HG02798 (cell line): ENCODE data around the gene TAF4B.
A peak's percentile ranks its signal among the peaks of the same experiment; 100 is the strongest.
"Not testable (repeated sequence)": the region's sequence is repeated elsewhere in the genome, so short reads cannot be mapped to it uniquely, and the experiment has no call there.

Experiments used
- ATAC-seq: cut with Tn5 transposase; IDR thresholded peaks from one replicate; pipeline ENCODE4 v1.9.1; 2021; ENCODE audit warnings: mild to moderate bottlenecking; ENCODE audit not compliant: unreplicated experiment, poor library complexity

The TAF4B gene

GRCh38 chr18:26298107-26298506 is 71.9 kb downstream of the TAF4B start:
- ATAC-seq: no peak

GRCh38 chr18:26301681-26302080 is 75.4 kb downstream of the TAF4B start:
- no peak for ATAC-seq

DNA sequence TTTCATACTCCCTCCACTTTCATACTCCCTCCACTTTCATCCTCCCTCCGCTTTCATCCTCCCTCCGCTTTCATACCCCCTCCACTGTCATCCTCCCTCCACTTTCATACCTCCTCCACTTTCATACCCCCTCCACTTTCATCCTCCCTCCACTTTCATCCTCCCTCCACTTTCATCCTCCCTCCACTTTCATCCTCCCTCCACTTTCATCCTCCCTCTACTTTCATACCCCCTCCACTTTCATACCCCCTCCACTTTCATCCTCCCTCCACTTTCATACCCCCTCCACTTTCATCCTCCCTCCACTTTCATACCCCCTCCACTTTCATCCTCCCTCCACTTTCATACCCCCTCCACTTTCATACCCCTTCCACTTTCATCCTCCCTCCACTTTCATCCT is 77.0 kb downstream of the TAF4B start:
- not testable (repeated sequence) for ATAC-seq

DNA sequence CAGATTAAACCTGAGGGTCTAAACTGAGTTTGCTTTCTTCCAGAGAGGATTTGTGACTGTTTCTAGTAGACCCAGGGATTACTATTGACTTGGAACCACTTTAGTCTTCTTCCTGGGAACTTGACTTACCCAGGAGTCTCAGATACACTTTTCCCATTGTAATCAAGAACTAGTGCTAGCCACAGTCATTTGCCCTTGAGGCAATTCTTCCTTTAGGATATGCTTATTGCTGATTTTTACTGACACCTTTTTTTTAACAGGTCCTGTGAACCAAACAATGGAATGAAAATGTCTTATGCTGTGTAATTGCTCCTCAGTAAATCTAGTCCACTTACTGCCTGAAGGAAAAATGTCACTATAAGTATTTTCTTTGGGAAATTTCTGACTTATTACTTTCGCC is 78.3 kb downstream of the TAF4B start:
- ATAC-seq: no peak

DNA sequence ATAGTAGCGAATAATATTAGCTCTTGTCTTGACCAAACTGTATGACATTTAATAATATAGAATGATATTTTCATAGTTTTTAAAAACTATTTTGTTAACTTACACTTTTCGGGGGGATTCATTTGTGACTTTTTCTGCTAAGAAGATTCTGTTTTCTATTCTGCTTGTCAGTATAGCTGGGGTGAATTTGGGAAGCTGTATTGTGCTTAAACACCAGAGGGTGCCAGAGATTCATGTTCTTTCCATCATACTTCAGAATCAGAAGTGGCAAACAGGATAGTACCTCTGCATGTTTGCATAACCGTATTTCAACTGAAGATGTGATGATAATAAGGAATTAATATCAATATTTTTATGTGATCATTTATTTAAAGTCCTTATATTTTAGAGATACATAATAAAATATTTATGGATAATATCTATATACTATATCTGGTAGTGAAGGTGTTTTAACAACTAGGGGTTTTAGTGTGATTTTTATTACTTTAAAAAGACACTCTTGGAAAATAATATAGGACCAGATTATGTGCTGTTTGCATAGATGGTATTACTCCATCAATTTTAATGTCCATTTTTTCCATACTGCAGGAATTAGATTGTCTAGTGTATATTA is 81.0 kb downstream of the TAF4B start:
- ATAC-seq: no peak

GRCh38 chr18:26309281-26309680 is 83.0 kb downstream of the TAF4B start:
- ATAC-seq: no peak

DNA sequence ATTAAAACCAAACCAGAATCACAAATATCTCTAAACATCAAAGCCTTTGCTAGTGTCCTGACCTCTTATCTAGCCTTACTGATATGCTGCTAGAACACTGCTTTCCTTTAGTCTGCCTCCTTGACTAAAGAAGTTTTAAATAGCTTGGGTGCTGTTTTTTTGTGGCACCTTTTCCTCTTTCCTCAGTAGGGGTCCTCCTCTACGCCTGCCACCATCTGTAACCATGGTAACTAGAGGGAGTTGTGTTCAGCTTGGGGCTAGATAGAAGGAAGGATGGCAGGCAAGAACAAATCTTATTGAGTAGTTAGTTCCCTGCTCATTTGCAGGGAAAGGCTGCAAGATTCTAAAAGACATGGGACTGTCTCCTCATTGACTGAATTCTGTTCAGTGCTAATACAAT is 86.0 kb downstream of the TAF4B start:
- ATAC-seq: no peak

- ATAC-seq: no peak
Observed at GRCh38 chr18:26317398-26317797, 91.2 kb downstream of the TAF4B start.

GRCh38 chr18:26320686-26321085 is 94.4 kb downstream of the TAF4B start:
- ATAC-seq: no peak

GRCh38 chr18:26322890-26323653 is 96.8 kb downstream of the TAF4B start:
- no peak for ATAC-seq

GRCh38 chr18:26325771-26326170 is 99.5 kb downstream of the TAF4B start:
- no peak for ATAC-seq

DNA sequence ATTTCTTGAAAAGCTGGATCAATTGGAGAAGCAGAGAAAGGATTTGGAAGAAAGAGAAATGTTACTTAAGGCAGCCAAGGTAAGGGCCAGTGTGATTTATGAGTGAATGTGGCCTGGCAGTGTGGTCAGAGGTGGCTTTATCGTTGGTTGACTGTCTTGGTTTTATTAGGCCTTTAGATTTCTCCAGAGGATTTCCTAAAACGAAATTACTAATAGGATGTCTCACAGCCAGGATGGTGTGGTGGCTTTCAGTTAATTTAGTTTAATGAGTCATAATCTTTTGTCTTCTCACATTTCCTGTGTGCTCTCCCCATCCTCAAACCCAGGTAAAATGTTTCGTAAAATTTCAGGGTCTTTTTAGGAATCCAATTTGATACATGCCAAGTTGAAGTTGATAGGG is 100.8 kb downstream of the TAF4B start:
- ATAC-seq: no peak

DNA sequence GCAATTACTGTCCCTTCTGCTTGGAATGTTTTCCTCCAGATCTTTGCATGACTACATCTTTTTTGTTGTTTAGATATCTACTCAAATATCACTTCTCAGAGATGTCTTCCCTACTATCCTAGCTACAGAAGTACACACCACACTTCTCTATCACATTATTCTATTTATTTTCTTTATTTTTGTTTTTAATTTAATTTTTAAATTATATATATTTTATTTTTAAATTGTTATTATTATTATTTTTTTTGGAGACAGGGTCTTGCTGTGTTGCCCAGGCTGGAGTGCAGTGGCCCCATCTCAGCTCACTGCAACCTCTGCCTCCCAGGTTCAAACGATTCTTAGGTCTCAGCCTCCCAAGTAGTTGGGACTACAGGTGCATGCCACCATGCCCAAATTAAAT is 106.7 kb downstream of the TAF4B start:
- ATAC-seq: no peak

- no peak for ATAC-seq
Observed at GRCh38 chr18:26335156-26335555, 108.9 kb downstream of the TAF4B start.

- no peak for ATAC-seq
Observed at GRCh38 chr18:26335571-26336487, 109.6 kb downstream of the TAF4B start.

GRCh38 chr18:26336572-26336971 is 110.3 kb downstream of the TAF4B start:
- no peak for ATAC-seq

DNA sequence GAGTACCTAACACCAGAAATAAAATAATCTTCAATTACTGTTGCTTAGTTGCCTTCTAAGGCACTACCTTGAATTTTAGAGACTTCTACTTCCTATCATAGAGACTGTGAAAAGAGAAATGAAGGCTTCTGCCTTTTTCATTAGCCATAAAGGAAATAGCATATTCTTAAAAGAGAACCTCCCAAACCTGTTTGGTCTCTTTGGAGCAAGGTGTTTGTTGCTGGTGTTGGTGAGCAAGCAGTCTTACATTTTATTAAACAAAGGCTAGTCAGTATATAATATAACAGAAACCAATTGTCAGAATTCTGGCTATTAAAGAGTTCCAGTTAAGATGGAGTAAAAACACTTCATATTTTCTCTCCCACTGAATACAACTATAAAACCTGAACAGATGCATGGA is 116.4 kb downstream of the TAF4B start:
- no peak for ATAC-seq

GRCh38 chr18:26350961-26351360 is 124.7 kb downstream of the TAF4B start:
- no peak for ATAC-seq

- peak; percentile 74 for ATAC-seq
Observed at GRCh38 chr18:26356045-26356785, 130.0 kb downstream of the TAF4B start.

GRCh38 chr18:26357960-26358359 is 131.7 kb downstream of the TAF4B start:
- no peak for ATAC-seq
